ENCODE data around the gene ERN1.
"Not testable (repeated sequence)": the region's sequence is repeated elsewhere in the genome, so short reads cannot be mapped to it uniquely, and the experiment has no call there.

ERN1 gene

GRCh38 chr17:64129765-64130558, at the start of gene ERN1:
ERN1 (minus strand) TSS chr17:64130144; CDS start chr17:64130029, 115 bp downstream.
- DNase-seq: peak; percentile 91

- DNase-seq: not testable (repeated sequence)
Measured at GRCh38 chr17:64179024-64179423, 49.1 kb upstream of the ERN1 start.

GRCh38 chr17:64178011-64178825, 48.3 kb upstream of the ERN1 start:
- no peak for DNase-seq

GRCh38 chr17:64177311-64178010, 47.5 kb upstream of the ERN1 start:
- DNase-seq: no peak

GRCh38 chr17:64176556-64176955, 46.6 kb upstream of the ERN1 start:
- DNase-seq: no peak

- no peak for DNase-seq
Measured at GRCh38 chr17:64174686-64175456, 44.9 kb upstream of the ERN1 start.

- no peak for DNase-seq
Measured at GRCh38 chr17:64173646-64174045, 43.7 kb upstream of the ERN1 start.

- DNase-seq: no peak
Measured at GRCh38 chr17:64172510-64172909, 42.6 kb upstream of the ERN1 start.

- DNase-seq: no peak
Measured at GRCh38 chr17:64171041-64171440, 41.1 kb upstream of the ERN1 start.

GRCh38 chr17:64170286-64170685, 40.3 kb upstream of the ERN1 start:
- no peak for DNase-seq

- DNase-seq: not testable (repeated sequence)
Measured at GRCh38 chr17:64167666-64168065, 37.7 kb upstream of the ERN1 start.

GRCh38 chr17:64166876-64167275, 36.9 kb upstream of the ERN1 start:
- DNase-seq: no peak

GRCh38 chr17:64165347-64165746, 35.4 kb upstream of the ERN1 start:
- no peak for DNase-seq

GRCh38 chr17:64164596-64165285, 34.8 kb upstream of the ERN1 start:
- no peak for DNase-seq

GRCh38 chr17:64163468-64163867, 33.5 kb upstream of the ERN1 start:
- no peak for DNase-seq

GRCh38 chr17:64162554-64162953, 32.6 kb upstream of the ERN1 start:
- no peak for DNase-seq

GRCh38 chr17:64161380-64162176, 31.6 kb upstream of the ERN1 start:
- no peak for DNase-seq

- DNase-seq: no peak
Measured at GRCh38 chr17:64160378-64160777, 30.4 kb upstream of the ERN1 start.

GRCh38 chr17:64158831-64159590, 29.1 kb upstream of the ERN1 start:
- no peak for DNase-seq

GRCh38 chr17:64158406-64158805, 28.5 kb upstream of the ERN1 start:
- no peak for DNase-seq

All from activated CD8-positive, alpha-beta memory T cell treated with anti-CD3 and anti-CD28 coated beads, Interleukin-2, amount 50 U/mL, for 4 hours (primary cell).